ENCODE data around the gene TMA7B.
"Not testable (repeated sequence)": the region's sequence is repeated elsewhere in the genome, so short reads cannot be mapped to it uniquely, and the experiment has no call there.

TMA7B gene

DNA sequence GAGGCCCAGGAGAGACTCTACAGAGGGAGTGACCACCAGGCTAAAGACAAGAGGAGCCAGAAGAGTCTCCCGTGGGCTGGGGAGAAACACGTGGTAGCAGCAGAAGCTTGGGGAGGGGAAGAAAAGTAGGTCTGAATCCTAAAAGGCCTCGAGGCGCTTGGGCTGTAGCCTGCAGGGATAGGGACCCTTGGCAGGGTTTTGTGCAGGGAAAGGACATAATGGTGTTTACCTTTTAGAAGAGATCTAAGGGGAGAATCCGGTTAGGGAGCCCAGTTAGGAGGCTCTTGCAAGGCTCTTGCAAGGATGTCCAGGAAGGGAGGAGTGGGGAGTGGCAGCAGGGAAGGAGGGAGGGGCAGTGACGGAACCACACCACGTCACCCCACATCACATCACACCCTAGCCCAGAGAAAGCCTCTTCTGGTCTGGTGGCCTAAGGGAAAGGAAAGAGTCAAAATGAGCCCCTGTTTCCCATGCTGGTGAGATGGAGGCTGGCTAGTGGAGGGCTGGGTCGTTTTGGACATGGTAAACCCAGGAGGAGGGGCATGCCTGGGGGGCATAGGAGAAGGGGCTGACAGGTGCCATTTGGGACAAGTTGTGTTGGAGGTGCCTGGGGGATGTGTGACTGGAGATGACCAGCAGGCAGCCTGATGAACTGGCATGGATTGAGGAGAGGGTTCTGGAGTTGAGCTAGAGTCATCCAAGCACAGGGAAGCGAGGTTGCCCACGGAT lies 28.4 kb downstream of the TMA7B start:
- DNase-seq = no peak

DNA sequence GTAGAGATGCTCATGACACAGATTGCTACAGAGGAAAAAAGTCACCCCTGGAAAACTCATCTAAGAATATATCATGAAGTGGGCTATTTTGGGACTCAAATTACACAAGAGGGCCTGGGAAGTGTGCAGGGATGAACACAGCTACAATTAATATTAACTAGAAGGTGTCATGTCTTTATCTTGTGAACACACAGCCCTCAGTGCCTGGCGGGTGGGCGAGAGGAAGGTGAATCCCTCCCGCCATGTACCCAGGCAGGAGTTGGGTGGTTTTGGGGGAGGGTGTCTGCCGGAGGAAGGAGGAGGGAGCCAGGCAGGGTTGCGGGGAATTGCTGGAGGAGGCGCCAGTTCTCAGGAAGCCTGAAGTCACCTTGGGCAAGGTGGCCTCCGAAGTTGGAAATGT lies 29.4 kb downstream of the TMA7B start:
- DNase-seq = no peak

DNA sequence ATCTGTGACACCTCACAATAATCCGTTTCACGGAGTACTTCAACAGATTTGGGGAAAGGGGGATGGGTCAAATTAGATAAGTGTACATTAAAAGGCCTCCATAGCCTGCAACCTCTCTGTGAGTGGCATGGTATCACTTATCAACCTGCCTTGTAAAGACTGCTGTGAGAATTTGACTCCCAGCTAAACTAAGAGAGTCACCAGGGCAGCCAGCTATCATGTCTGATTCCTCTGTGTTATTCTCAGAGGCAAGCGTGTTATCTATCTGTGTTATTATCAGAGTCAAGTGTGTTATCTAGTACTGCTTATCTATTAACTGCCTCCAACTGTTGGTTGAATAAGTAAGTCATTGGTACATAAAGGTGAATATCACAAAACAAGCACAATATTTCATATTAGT lies 30.5 kb downstream of the TMA7B start:
- no peak for DNase-seq

DNA sequence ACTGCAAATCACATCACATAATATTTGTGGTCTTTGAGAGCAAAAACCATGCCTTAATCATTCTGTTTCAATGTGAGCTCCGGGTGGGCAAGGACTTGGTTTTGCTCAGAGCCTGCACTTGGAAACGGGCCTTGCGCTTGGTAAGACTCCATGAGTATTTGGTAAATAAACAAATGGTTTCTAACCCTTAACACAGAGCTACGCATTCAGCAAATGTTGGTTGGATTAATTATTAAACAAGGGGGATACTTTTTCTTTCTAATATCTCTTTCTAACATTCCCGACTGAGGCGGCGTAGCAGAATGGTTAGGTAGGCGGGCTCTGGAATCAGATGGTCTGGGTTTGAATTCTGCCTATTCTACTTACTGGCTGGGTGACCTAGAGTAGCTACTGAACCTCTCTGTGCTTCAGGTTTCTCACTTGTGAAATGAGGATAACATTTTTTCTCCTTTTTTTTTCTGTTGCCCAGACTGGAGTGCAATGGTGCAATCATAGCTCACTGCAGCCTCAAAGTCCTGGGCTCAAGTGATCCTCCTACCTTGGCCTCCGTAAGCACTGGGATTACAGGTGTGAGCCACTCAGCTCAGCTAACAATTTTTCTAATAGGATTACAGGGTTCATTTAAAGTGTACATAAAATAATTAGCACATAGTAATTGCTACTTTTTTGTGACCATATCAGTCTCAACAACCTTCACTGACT lies 31.1 kb downstream of the TMA7B start:
- DNase-seq = no peak

DNA sequence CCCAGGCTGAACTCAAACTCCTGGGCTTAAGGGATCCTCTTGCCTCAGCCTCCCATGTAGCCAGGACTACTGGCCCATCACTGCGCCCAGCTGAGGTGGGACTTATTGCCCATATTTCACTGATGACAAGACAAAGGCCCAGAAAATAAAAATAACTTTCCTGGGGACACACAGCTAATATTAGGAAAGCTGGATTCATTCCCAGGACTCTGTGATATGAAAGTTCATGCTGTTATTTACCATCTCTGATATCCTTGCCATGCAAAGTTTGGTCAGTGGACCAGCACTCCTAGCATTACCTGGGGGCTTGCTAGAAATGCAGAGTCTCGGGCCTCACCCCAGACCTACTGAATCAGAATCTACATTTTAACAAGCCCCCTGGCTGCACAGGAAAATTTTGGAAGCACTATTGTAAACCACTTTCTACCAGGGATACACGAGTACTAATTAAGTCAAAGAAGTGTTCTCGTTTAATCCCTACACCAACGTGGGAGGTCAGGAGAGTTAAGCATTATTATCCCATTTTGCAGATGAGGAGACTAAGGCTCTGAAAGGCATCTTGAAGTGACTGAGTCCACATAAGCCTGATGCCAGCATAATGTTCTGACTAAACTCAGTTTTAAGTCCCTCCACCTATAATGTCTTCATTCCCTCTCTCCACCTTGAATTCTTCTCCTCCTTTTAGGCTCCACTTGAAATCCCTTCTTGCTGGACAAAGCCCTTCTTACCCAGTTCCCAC lies 32.1 kb downstream of the TMA7B start:
- DNase-seq = no peak

DNA sequence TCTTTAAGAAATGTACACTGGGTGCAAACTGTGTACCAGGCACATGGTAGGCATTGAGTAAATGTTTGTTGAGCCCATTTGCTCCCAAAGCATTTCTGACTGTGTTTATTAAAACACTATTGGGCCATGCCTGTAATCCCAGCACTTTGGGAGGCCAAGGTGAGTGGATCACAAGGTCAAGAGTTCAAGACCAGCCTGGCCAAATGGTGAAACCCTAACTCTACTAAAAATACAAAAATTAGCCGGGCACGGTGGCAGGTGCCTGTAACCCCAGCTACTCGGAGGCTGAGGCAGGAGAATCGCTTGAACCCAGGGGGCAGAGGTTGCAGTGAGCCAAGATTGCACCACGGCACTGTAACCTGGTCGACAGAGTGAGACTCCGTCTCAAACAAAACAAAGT lies 32.7 kb downstream of the TMA7B start:
- not testable (repeated sequence) for DNase-seq

DNA sequence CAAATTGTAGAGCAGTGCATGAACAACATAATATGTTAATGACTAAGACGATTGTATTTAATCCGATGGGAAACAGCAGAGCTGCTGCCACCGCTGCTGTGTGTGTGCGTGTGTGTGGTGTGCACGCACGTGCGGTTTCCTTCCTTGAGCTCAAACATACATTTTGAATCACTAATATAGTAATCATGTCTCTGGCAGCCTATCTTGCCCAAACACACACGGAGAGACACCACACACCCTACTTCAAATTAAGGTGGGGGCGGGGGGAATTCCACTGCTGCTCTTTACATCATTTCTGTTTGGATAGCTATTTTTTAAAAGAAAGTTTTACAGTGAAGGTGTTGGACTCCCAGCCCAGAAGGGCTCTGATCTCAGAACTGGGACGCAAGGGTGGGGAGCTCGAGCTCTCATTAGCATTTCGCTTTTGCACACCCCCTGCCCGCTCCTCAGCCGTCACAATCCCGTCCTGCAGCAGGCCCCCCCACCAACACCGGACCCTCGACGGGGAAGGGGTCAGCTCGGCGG lies 33.9 kb downstream of the TMA7B start:
- peak; percentile 24 for DNase-seq

DNA sequence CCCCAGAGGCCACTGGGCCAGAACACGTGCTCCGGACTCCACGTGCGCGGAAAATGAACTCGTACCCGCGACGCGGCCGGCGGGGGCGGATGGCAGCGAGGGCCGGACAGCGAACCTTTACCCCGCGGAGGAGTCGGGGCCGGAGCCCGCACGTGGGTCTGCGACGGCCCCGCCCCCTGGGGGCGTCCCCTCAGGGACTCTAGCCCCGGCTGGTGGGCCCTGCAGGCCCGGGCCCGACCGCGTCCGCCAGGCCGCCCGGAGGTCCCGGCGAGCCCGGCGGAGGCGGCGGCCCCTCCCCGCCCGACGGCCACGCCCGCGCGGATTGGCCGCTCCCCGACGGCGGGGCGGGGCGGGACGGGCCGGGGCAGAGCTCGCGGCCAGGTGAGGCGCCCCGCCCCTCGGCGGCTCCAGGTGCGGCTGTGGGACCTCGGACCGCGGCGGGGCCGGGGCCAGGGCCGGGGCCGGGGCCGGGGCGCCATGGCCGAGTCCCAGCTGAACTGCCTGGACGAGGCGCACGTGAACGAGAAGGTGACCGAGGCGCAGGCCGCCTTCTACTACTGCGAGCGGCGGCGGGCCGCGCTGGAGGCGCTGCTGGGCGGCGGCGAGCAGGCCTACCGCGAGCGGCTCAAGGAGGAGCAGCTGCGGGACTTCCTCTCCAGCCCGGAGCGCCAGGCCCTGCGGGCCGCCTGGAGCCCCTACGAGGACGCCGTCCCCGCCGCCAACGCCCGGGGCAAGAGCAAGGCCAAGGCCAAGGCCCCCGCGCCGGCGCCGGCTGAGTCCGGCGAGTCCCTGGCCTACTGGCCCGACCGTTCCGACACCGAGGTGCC lies 34.6 kb downstream of the TMA7B start, which contains the start of gene FAM83F:
Gene FAM83F (plus strand): TSS at position 389 of the 827 bp plus-strand sequence. CDS start 89 bp downstream, at position 478.
- peak; percentile 28 for DNase-seq

DNA sequence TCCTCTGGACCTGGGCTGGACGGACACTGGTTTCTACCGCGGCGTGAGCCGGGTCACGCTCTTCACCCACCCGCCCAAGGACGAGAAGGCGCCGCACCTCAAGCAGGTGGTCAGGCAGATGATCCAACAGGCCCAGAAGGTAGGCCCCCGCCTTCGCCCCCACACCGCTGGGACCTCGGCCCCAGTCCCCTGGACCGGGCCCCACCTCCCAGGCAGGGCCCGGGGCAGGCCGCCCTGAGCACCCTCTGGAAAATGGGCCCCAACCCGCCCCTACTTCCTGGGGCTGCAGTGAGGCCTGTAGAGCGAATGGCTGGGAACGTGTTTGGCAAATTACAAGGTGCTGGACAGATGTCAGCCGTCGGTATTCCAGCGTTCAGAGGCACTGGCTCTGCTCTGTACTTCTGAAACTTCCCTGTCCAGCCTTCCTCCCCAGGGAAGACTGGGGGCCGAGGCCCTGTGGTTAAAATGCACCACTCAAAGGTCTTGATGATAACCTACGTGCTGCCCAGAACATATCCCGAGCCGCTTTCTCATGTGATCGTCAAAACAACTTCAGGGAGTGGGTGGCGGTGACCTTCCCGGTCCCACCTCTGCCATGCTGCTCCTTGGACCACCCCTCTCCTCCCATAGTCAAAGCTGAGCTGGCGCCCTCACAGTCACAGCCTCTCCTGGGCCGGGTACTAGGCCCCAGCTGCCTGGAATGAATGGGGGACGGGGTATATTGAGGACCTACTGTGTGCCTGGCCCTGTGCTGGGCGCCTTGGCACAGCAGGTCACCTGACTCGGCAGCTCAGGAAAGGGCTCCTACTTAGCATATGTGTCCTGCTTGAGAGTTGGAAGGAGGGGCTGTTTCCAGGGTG lies 35.4 kb downstream of the TMA7B start:
- no peak for DNase-seq

DNA sequence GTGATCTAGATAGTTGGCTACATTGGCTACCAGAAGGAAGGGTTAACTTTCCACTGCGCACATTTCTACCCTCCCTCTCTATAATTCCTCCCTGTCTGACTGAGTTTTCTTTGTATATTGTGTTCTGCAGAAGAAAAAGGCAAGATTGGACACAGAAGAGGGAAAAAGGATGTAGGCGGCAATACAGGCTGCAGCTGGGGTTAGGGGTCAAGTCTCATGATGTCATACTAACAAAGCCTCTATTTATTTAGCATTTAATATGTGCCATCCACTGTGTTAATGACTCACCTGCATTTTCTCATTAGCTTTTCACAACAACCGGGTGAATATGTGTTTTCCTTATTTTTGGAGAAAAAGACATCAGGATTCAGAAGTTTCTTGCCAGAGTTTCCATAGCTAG lies 36.5 kb downstream of the TMA7B start:
- DNase-seq = no peak

DNA sequence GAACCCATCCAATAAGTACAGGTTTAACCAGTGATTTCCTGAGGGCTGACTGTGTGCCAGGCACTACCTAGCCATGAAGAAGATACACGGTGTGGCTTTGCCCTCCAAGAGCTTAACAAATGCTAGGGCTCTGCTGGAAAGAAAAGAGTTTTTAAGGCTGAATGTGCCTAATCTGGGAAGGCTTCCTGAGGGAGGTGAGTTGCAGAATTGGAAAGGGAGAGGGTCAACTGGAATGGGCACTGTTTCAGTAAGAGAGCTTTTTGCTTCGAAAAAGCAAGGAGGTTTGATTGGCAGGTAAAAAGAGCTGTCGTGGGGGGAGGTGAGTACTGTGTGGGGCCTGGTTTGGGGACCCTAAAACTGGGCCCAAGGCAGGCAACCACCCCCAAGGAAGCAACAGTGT lies 37.2 kb downstream of the TMA7B start:
- no peak for DNase-seq

DNA sequence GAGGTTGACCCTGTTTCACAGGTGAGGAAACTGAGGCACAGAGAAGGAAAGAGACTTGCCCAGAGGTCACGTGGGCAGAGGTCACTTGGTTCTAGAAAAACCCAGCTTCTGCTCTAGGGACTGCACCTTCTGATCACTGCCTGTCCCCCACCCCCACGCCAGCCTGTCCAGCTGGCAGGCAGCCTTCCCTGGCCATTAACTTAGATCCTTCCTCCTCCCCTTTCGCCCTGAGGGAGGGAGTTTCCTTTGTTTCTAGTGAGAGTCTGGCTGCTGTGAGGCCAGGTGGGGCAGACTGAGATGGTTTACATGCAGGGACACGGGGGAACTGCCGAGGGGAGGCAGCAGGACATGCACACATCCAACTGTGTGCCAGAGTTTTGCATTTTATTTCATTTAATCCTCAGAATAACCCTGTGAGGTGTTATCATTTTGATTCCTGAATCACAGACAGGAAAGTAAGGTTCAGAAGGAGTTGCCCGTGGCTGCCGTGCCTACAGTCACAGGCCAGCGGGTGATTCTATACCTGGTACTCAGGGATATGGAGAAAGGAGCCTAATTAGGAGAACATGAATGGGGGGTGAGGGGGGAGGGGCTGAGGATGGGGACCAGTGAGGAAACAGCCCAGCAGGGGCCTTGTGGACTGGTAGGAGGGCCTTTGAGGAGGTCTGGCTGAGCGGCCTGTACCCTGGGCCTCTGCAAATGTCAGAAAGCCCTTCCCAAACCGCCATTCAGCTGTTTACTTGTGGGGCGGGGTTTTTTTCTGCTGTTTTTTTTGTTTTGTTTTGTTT lies 37.9 kb downstream of the TMA7B start:
- DNase-seq = no peak

DNA sequence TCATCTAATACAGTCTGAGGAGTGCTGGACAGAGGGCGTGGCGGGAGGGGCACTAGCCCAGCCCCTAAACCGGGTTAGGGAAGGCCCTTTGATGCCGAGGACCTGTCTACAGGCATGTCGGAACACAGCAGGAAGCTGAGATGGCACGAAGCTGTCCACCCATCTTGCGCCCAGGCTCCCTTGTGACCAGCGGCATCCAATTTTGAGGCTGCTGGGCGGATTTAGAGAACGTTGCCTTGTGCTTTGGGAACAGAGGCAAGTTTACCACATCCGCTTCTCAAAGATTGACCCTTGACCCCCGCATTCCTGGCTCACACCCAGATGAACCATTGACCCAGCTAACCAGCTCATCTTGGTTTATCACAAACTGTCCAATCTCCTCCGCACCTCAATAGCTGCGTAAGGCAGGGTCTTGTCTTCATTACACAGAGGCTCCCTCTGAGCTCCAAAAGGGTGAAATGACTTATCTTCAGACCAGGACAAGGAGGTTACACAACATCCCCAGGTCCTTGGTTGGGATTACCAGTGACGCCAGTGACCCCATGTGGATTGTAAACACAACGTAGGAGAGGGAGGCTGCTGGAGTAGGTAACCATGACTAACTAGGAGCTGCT lies 39.1 kb downstream of the TMA7B start:
- DNase-seq = no peak

DNA sequence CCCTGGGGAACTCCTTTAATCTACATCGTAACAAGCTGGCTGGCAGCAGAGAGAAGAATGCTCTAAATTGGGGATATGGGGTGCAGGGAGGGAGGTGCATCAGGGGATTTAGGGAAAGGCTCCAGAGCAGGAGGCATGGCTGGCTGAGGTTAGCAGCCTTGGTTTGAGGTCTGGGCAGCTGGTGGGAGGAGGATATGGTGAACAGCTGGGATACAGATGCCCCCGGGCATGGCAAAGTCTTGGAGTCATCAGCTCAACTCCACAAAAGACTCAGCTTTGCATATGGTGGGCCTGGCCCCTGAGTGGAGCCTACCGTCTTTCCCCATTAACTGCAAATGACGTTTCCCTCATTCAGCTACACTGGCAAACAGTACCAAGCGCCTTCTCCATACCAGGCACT lies 40.0 kb downstream of the TMA7B start:
- DNase-seq = no peak

DNA sequence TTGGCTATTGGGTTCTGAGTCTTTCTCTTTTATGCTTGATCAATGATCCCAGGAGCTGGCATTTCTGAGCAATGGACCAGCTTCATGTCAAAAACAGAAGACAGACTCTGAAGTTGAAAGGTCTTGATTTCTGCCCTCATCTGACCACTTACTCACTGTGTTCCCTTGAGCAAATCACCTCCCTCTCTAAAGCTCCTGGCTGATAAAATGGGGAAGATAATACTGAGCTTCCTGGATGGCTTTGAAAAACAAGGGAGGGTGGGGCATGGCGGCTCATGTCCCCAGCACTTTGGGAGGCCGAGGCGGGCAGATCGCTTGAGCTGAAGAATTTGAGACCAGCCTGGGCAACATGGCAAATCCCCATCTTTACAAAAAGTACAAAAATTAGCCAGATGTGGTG lies 40.9 kb downstream of the TMA7B start:
- no peak for DNase-seq

DNA sequence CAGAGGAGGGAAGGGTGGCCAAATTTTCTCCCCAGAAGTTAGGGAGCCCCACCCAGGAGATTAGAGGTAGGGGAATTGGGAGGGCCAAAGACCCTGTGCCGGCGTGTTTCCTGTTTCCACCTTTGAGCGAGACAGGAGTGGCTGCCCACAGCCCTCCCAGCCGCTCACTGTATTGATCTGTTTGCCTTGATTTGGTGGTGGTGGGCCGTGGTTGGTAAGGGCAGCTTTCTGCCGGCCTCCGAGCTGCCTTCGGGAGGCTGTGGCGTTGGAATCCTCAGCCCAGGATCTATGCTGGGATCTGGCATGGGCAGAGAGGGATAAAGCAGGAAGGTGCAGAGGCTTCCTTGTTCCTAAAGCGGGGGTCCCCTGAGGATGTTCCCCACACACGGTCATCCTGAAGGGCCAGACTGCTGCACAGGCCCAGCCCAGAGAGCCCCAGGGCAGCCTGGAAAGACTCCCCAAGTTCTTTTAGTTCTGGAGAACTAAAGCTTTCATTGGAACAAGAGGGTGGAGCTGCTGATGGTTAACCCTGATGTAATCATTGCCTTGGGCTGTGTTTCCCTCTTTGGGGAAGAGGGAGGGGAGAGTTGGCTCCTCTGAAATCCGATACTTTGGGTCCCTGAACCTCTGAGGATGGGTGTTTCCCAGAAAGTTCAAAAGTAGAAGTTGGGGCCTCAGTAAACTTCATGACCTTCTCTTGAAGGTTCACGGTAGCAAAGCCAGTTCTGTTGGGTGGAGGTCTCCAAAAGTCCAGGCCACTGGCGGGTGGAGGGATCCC lies 41.8 kb downstream of the TMA7B start:
- DNase-seq = no peak

DNA sequence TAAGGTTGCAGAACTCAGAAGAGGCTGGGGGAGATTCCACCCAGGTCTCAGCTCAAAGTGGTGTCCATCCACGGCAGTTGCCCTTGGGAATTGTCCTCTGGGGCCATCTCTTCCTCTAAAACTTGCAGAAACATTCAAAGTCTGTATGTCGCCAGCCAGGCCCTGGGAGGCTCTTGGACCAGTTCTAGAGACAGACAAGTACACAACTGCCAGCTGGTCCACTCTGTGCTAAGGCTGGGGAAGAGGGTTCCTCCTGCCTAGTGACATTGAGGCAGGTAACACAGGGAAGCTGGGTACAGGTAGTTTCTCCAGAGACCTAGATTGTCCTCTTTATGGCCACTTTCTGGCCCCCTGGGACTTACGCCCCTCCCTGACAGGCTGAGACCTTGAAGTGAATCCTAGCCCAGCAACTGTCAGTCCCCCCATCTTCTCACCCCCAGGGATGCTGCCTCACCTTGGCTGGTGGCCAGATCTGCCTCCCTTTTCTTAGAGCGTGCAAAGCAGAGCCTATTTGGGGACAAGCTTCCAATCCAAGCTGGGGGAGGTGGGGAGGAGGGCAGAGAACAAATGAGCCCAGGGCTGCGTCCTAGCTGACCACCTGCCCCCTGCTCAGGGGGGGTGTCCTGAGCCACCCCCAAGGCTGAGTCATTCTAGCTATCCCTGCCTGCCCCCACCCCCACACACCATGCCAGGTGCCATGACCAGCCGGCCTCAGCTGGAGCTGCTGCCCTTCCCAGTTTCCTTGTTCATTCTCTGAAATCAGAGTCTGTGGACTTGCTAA lies 42.9 kb downstream of the TMA7B start:
- no peak for DNase-seq

DNA sequence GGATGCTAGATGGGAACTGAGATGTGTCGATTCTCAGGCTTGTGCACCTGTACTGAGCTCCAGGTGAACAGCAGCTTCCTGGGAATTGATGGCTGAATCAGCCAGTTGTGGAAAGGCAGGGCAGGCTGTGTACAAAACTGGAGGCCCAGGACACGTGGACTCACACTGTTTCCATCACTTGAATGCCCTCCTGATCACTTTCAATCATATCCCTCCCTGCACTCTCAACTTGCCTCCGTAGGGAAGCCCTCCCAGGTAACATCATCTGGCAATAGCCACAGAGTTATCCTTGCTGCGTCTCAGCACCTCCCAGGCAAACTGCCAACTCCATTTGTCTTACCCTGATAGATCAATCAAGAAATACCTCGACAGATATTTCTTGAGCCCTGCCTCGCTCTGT lies 44.6 kb downstream of the TMA7B start:
- DNase-seq = no peak

DNA sequence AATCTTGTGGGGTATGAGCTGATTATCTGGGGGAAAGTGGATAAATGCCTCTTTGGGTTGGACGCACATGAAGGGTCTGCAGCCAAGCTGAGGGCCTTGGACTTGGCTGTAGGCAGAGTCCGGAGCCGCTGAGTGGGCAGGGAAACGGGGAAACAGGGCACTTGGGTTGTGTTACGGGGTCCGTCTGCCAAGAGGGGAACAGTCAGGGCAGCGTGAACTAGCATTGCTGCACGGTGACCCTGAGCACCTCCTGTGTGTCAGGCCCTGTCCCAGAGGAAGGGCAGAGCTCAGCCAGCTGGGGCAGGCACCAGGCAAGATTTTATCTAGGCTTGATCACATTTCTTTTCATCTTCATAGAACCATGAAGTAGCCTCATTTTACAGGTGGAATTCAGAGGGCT lies 46.4 kb downstream of the TMA7B start:
- DNase-seq = no peak

All from CD4-positive, alpha-beta T cell treated with Interleukin-21 for 1 hour (primary cell).